ENCODE results near the gene ID1. TPM values are rescaled to one million over a fixed set of nuclear protein-coding genes. Genes with fewer than 3 reads are reported as not detected.

Gene ID1
- total and polyA plus RNA-seq, 10 of the 15 experiments (the other 5 are each of a cell fraction or from before 2014, with no cell fraction given) = 0.09 to 1.3 (median 0.47) TPM; not detected in 2

DNA sequence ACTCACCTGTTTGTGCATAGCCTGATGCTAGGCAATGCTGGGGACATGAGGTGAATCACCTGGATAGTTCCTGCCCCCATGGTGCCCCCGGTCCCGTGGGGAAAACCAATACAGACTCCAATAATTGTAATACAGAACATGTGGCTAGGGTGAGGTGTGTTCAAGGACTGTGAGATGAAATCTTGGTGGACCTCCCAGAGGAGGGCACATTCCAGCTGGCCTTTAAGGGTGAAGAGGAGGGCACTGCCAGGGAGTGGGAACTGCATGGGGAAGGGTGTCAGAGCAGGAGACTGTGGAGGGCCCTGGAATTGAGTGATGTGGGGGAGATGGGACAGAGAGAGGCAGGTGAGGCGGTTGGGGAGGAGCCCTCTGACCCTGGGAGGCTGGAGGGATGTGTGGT is 35.2 kb downstream of the ID1 start:
- Histone ChIP-seq H3K4me3 (no peak overlapping the region), H3K9me3 (replicated peaks; ENCODE audit: control insufficient read depth, insufficient read depth, low read length) (no peaks in the 10 kb centered on the region), H3K27me3 (replicated peaks in 1 of 2; ENCODE audit: control insufficient read depth in 2 of 2, insufficient read depth in 2 of 2, low read length in 1 of 2) (no peaks in the 10 kb centered on the region), H2AFZ (ENCODE audit: control insufficient read depth, low read depth, low read length) (no peak overlapping the region), H3K9ac (ENCODE audit: control insufficient read depth, insufficient read depth, low read length) (no peak overlapping the region), H3K79me2 (ENCODE audit: control insufficient read depth, insufficient read depth, low read length) (no peaks in the 10 kb centered on the region), H3K4me1 (ENCODE audit: control insufficient read depth, insufficient read depth, low read length) (peaks cover 2% of the 10 kb centered on the region), H3K27ac (ENCODE audit: control insufficient read depth, insufficient read depth) (no peak overlapping the region), H3K36me3 (ENCODE audit: control insufficient read depth in 2 of 2, insufficient read depth in 2 of 2, low read length in 1 of 2) (no peaks in the 10 kb centered on the region), H3K4me2 (ENCODE audit: control insufficient read depth, insufficient read depth) (no peak overlapping the region), H4K20me1 (ENCODE audit: control insufficient read depth, insufficient read depth) (no peaks in the 10 kb centered on the region)
- BruUV-seq (replicated peaks) = no TSS peak
- no peak for FAIRE-seq
- POLR2A ChIA-PET = no interaction called here
- TF ChIP-seq, protein P1, sequence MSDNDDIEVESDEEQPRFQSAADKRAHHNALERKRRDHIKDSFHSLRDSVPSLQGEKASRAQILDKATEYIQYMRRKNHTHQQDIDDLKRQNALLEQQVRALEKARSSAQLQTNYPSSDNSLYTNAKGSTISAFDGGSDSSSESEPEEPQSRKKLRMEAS (IDR thresholded peaks at IDR 0.05; ENCODE audit: low read depth, low read length) = no peak
- no peak for TF ChIP-seq ESRRA (IDR thresholded peaks at IDR 0.05; ENCODE audit: low read length)
- in situ Hi-C loops (cut with MboI) = no loop called here
- RAD21 ChIA-PET (ENCODE audit: unreplicated experiment) = no interaction called here
- intact Hi-C loops (cut with micrococcal nuclease; ENCODE audit: unreplicated experiment) = no loop called here
- no peak for DNase-seq (ENCODE audit: low read depth, low spot score)
- WGBS (ENCODE audit: insufficient coverage, insufficient replicate concordance, low lambda C conversion rate, missing lambda C conversion rate) = 6% methylated on average over 3 of the region's 3 CpGs
- SMC1A ChIA-PET (ENCODE audit: uncharacterized antibody, unreplicated experiment) = interaction anchor here (1.0 kb wide), 2 partner anchors 11 to 21 kb away, joined by 3 read pairs; no protein-coding TSS in a partner anchor
- no peak for ATAC-seq
- CTCF ChIA-PET = interaction anchor here (0.5 to 1.8 kb wide), 5 partner anchors 19 to 1646 kb away, joined by 3 to 8 read pairs (median 6); no protein-coding TSS in a partner anchor

DNA sequence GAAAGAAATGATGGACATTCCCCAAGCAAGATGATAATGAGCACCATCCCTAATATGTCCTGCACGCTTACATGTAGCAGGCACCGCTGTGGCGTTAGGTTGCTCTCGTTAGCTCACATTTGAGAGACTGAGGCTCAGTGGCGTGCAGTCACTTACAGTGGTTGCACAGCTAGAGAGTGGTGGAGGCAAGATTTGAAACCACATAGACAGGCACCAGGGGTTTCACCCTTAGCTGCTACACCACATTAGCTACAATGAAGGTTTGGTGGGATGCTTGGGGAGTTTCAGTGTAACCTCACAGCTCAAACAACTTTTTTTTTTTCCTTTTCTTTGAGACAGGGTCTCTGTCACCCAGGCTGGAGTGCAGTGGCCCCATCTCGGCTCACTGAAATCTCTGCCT is 36.3 kb downstream of the ID1 start:
- Histone ChIP-seq H3K27ac (ENCODE audit: control insufficient read depth, insufficient read depth) (no peak overlapping the region), H3K4me1 (ENCODE audit: control insufficient read depth, insufficient read depth, low read length) (peaks cover 2% of the 10 kb centered on the region), H3K9ac (ENCODE audit: control insufficient read depth, insufficient read depth, low read length) (no peak overlapping the region), H2AFZ (ENCODE audit: control insufficient read depth, low read depth, low read length) (no peak overlapping the region), H3K4me2 (ENCODE audit: control insufficient read depth, insufficient read depth) (no peak overlapping the region), H3K79me2 (ENCODE audit: control insufficient read depth, insufficient read depth, low read length) (no peaks in the 10 kb centered on the region), H3K36me3 (ENCODE audit: control insufficient read depth in 2 of 2, insufficient read depth in 2 of 2, low read length in 1 of 2) (no peaks in the 10 kb centered on the region), H3K9me3 (replicated peaks; ENCODE audit: control insufficient read depth, insufficient read depth, low read length) (no peaks in the 10 kb centered on the region), H3K27me3 (replicated peaks in 1 of 2; ENCODE audit: control insufficient read depth in 2 of 2, insufficient read depth in 2 of 2, low read length in 1 of 2) (no peaks in the 10 kb centered on the region), H4K20me1 (ENCODE audit: control insufficient read depth, insufficient read depth) (no peaks in the 10 kb centered on the region), H3K4me3 (no peak overlapping the region)
- DNase-seq (ENCODE audit: low read depth, low spot score) (no peak), ATAC-seq (peak; percentile 65), FAIRE-seq (no peak)
- intact Hi-C loops (cut with micrococcal nuclease; ENCODE audit: unreplicated experiment) = no loop called here
- BruUV-seq (replicated peaks) = no TSS peak
- CTCF ChIA-PET = interaction anchor here (0.6 to 1.8 kb wide), 5 partner anchors 18 to 90 kb away, joined by 3 to 8 read pairs (median 4); no protein-coding TSS in a partner anchor
- POLR2A ChIA-PET = interaction anchor here (0.5 to 0.7 kb wide), 3 partner anchors 9 to 102 kb away, joined by 4 to 5 read pairs (median 4); no protein-coding TSS in a partner anchor
- WGBS (ENCODE audit: insufficient coverage, insufficient replicate concordance, low lambda C conversion rate, missing lambda C conversion rate) = 61% methylated on average over 6 of the region's 6 CpGs
- TF ChIP-seq MTA3 (IDR thresholded peaks at IDR 0.05; ENCODE audit: borderline replicate concordance, low read length) = no peak
- no peak for TF ChIP-seq KLF5 (IDR thresholded peaks at IDR 0.05; ENCODE audit: partially characterized antibody)
- TF ChIP-seq, protein P2, sequence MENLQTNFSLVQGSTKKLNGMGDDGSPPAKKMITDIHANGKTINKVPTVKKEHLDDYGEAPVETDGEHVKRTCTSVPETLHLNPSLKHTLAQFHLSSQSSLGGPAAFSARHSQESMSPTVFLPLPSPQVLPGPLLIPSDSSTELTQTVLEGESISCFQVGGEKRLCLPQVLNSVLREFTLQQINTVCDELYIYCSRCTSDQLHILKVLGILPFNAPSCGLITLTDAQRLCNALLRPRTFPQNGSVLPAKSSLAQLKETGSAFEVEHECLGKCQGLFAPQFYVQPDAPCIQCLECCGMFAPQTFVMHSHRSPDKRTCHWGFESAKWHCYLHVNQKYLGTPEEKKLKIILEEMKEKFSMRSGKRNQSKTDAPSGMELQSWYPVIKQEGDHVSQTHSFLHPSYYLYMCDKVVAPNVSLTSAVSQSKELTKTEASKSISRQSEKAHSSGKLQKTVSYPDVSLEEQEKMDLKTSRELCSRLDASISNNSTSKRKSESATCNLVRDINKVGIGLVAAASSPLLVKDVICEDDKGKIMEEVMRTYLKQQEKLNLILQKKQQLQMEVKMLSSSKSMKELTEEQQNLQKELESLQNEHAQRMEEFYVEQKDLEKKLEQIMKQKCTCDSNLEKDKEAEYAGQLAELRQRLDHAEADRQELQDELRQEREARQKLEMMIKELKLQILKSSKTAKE (IDR thresholded peaks at IDR 0.05; ENCODE audit: low read depth, poor library complexity, severe bottlenecking) = no peak
- no peak for TF ChIP-seq TBL1XR1 (IDR thresholded peaks at IDR 0.05; ENCODE audit: low read depth, low read length)
- peak; percentile 38; the same call in 1 of the 2 replicates for TF ChIP-seq RUNX3 (IDR thresholded peaks at IDR 0.05; ENCODE audit: low read length)
- no peak for TF ChIP-seq RELA (IDR thresholded peaks at IDR 0.05; ENCODE audit: borderline replicate concordance, partially characterized antibody)
- TF ChIP-seq EZH2 (IDR thresholded peaks at IDR 0.05; ENCODE audit: borderline replicate concordance, control insufficient read depth, low read depth, low read length) = no peak
- no peak for TF ChIP-seq STAT1 (conservative IDR thresholded peaks at IDR 0.05)
- in situ Hi-C loops (cut with MboI) = no loop called here
- RAD21 ChIA-PET (ENCODE audit: unreplicated experiment) = interaction anchor here (0.5 kb wide), 1 partner anchor 343 kb away, joined by 3 read pairs; no protein-coding TSS in a partner anchor
- SMC1A ChIA-PET (ENCODE audit: uncharacterized antibody, unreplicated experiment) = interaction anchor here (0.9 to 1.4 kb wide), 3 partner anchors 21 to 107 kb away, joined by 3 to 6 read pairs (median 3); no protein-coding TSS in a partner anchor
